Medulla oblongata (tissue), 1 donor: ENCODE results near the gene FURIN.
"Not testable (repeated sequence)": the region's sequence is repeated elsewhere in the genome, so short reads cannot be mapped to it uniquely, and the experiment has no call there.

Source experiments
- DNase-seq: peaks from one replicate; pipeline ENCODE4 v3.0.0-alpha.2; 2015; ENCODE audit errors: extremely low spot score

The FURIN gene

DNA sequence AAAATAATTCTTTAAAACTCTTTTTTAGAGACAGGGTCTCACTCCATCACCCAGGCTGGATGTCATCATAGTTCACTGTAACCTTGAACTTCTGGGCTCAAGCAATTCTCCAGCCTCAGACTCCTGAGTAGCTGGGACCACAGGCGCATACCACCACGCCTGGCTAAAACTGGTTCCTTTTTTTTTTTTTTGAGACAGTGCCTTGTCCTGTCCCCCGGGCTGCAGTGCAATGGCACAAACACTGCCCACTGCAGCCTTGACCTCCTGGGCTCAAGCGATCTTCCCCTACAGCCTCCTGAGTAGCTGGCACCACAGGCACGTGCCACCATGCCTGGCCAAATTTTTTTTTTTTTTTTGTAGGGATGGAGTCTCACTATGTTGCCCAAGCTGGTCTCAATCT lies 23.7 kb upstream of the FURIN start:
- no peak for DNase-seq

DNA sequence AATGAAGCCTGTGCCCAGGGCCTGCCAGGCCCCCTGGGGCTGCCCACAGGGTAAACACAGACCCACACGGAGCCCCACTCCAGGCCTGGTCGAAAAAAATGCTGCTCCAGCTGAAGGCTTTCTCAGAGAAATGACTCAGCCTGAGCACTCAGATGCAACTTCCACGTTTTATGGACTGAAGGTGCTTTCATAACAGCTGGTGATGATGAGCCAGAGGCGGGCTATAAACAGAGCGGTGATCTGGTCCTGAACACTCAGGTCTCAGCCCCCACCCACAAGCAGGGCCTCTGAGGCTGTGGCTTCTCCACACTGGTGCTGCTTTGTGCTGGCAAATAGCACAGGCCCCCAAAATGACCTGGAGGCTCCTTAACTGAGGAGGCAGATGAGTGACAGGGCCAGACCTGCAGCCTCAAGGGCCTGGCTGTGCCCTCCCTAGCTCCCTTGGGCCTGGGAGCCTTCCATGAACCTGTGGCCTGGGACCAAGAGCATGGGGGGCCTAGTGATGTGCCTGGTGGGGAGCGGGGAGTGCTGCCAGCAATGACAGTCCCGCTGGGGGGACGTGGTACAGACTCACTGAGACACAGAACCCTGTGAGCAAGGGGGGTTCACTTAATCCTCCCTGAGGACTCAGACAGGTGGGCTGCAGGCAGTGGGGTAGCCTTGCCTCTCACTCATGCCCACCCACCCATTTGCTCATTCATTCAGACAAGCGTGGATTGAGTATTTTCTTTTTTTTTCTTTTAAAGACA lies 23.0 kb upstream of the FURIN start:
- DNase-seq = no peak

DNA sequence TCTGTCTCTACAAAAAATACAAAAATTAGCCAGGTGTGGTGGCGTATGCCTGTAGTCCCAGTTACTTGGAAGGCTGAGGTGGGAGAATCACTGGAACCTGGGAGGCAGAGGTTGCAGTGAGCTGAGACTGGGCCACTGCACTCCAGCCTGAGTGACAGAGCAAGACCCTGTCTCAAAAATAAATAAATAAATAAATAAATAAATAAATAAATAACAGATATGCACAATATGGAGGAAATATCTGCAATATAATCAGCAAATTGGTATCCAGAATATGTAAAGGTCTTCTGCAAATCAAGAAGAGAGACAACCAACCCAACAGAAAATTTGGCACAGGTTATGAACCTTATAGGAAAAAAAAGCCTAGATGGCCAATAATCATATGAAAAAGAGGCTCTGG lies 19.0 kb upstream of the FURIN start:
- not testable (repeated sequence) for DNase-seq

DNA sequence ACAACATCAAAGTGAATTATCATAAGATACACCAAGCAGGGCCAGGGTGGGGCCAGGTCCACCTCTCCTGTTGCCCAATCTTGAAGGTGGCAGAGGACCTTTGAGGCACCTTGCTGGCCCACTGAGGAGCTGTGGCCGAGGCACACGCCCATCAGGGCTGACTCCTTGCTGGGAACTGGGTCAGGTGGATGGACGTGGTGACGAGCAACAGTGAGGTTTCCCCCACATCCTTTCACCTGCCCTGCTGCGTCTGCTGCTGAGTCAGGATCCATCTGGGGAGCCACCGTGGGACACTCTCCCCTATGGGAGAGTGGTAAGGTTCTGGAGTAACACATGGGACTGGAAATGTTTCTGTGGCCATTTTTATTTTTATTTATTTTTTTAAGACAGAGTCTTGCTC lies 17.3 kb upstream of the FURIN start:
- DNase-seq = no peak

DNA sequence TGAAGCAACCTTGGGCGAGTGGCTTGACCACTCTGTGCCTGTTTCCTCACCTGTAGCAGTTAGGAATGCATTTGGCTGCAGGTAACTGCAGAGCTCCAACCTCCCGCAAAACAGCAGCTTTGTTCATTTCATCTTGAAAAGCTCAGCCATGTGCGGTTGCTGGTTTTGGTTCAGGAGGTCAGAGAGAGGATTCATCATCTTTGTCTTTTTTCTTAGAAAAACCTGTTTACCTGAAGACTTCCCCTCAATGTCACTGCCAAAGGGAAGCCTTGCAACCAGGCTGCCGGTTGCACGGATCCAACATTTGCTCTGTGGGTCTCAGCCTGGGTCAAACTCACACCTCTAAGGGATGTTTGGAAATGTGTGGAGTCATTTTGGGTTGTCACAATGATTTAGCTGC lies 16.4 kb upstream of the FURIN start:
- DNase-seq = no peak

DNA sequence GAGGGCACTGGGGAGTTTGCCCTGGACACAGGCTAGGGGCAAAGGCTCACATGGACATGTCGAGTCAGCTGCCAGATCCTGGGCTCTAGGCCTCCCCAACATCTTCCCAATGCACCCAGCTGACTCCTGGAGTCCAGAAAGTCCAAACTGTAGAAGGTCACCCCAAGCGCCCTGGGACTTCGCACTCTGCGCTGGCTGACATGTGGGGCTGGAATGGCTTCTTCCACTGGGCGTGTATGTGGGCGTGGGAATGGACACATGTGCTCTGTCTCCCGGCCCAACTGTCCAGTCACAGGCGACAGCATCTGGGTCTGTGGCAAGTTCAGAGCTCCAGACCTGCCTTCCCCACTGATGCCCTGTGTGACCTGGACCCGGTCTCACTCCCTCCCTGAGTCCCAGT lies 13.2 kb upstream of the FURIN start:
- no peak for DNase-seq

GRCh38 chr15:90857337-90857736 lies 11.1 kb upstream of the FURIN start:
- DNase-seq = no peak

DNA sequence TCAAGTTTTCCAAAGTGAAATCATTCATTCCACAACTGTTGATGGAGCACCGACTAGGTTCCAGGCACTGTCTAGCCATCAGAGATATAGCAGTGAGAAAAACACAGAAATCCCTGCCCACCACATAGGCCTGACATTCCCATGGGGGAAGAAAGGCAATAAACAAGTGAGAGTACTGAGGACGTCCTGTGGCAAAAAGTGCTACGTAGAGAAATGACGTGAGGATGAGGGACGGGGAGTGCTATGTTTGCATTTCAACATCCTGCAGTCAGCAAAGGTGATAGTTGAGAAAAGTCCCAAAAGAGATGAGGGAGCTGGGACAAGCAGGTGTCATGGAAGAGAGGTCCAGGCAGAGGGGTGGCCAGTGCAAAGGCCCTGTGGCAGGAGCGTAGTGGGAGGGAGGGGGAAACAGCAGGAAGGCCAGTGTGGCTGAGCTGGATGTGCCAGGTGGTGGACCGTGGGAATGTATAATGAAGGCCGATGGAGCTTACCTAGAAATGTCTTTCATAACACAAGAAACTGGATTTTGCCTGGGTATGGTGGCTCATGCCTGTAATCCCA lies 10.4 kb upstream of the FURIN start:
- no peak for DNase-seq

DNA sequence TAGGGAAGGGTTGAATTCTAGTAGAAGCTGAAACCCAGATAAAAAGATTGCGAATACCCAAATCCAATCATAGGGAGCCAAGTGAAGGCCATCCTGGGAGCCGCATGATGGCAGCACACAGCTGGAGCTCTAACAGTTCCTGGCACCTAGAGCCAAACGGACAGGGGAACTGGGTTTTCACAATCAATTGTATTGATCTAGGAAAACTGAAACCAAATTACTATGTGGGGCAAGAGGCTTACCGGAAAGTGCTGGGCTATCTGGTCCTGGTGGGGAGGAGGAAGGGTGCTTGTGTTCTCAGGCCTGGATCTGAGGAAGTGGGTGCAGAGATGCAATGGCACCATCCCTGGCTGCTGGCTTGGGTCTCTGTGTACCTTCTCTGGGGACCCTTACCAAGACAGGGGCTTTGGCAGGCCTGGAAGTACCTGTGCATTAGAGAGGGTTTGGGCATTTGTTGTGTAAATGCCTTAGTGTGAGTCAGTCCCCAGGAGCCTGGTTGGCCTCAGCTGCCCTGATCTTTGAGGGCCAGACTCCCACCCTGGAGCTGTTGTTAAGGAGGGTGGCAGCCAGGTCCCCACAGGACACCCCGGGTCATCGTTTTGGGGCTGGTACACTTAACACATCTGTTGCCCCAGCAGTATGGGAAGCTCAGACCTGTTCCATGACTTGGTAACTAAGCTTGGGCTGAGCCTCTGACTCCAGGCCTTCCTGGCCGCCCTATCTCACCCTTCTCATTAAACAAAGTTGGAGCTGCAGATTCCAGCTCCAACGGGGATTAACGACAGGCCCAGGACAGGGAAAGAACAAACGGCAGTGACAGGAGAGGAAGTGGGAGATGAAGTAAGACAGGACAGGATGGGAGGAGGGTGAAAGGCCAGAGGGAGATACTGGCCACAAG lies 8.9 kb upstream of the FURIN start:
- DNase-seq = no peak

DNA sequence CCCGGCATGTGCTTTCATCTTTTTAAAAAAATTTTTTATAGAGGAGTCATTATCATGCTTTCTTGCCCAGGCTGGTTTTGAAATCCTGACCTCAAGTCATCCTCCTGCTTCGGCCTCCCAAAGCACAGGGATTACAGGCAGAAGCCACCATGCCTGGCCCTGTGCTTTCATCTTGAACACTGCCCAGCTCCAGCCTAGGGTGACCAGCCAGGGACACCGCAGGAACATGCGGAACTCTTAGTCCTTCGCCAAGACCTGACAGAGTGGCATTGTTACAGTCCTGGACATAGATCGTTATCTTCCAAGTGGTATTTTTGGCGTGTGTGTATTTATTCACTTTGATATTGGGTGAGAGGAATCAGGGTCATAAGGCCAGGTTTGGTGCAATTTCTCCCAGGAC lies 7.9 kb upstream of the FURIN start:
- no peak for DNase-seq

DNA sequence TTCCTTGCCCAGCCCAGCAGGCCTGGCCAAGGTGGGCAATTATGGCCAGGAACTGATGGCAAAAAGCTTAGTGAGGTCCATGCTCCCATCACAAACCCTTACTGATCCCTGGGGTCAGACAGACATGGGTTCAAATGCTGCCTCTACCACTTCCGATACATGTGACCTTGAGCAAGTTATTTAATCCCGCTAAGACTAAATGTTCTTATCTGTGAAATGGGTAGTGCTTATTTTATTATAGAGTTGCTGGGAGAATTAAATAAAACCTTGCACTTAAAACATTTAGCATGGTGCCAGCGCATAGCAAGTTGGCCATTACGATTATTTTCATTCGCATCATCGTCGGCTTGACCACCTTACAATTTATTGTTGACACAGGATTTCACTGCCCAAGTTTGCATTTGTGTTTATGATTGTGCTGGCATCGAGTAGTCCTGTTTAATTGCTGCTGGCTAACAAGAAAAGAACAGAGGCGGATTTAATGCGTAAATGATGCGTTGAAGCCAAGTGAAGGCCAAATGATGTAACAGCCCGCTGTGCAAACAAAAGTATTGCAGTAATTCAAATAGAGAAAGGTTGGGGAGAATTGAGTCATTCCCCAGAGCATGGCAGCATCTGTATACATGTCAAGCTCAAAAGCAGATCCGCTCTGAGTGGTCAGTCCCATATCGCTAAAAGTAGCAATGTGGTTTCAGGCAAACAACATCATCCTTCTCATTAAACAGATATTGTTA lies 7.3 kb upstream of the FURIN start:
- DNase-seq = no peak

GRCh38 chr15:90862487-90862886 lies 5.9 kb upstream of the FURIN start:
- no peak for DNase-seq

- peak; percentile 38 for DNase-seq
Observed at GRCh38 chr15:90862964-90863778, 5.2 kb upstream of the FURIN start.

DNA sequence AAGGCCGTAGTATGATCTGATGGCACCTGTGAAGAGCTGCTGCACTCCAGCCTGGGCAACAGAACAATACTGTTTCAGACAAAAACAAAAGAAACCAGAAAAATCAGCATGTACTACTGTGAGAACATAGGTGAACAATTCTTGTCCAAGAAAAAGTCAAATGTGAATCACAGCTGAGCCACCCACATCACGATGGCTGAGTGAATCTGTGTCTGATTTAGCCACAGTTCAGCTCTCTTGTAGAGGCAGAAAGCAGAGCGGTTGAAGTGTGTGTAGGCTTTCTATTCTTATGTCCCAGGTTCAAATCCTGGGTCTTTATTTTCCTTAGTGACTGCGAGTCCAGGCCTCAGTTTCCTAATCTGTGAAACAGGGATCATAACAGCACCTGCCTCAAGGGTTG lies 4.4 kb upstream of the FURIN start:
- DNase-seq = no peak

GRCh38 chr15:90864507-90864906 lies 3.9 kb upstream of the FURIN start:
- no peak for DNase-seq

DNA sequence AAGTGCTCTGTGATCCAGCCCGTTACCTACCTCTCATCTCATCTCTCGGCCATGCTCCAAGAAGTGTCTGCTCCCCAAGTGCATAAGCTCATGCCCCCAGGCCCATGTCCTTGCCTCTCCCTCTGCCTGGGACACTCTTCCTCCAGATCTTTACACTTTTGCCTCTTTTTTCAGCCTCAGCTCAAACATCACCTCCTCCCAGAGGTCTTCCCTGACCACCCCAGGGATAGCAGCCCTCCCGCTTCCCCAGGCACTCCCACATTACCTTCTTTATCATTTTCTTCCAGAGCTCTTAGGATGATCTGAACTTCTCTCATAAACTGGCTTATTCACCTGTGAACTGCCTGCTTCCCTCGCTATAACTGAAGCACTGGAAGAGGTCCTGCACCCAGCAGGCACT lies 2.7 kb upstream of the FURIN start:
- DNase-seq = no peak

DNA sequence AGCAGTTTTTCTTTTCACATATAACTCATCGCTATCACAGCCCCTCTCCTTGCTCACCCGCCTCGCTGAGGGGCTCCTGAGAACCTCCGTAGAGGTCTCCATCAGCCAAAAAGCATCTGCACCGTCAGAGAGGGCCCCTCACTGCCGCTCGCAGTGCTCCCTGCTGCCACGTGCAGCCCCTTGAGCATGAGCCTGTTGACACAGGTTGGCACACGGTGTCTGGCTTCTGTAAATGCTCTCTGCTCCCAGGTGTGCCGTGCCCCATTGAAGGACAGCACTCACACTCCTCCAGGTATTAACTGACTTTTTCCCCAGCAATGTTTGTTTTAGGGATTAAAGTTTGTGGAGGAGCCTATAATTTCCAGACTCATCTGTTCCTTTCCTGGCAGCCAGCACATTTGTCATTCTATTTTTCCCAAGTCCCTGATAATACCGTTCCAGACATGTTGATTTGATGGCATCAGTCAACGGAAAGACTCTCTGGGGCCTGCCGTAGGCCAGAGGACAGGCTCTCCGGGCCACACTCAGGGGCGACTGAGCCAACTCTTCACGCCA lies 2.1 kb upstream of the FURIN start:
- no peak for DNase-seq

- no peak for DNase-seq
Observed at GRCh38 chr15:90866800-90867199, 1.6 kb upstream of the FURIN start.

GRCh38 chr15:90869140-90869541 lies 753 bp downstream of the FURIN start:
- no peak for DNase-seq

DNA sequence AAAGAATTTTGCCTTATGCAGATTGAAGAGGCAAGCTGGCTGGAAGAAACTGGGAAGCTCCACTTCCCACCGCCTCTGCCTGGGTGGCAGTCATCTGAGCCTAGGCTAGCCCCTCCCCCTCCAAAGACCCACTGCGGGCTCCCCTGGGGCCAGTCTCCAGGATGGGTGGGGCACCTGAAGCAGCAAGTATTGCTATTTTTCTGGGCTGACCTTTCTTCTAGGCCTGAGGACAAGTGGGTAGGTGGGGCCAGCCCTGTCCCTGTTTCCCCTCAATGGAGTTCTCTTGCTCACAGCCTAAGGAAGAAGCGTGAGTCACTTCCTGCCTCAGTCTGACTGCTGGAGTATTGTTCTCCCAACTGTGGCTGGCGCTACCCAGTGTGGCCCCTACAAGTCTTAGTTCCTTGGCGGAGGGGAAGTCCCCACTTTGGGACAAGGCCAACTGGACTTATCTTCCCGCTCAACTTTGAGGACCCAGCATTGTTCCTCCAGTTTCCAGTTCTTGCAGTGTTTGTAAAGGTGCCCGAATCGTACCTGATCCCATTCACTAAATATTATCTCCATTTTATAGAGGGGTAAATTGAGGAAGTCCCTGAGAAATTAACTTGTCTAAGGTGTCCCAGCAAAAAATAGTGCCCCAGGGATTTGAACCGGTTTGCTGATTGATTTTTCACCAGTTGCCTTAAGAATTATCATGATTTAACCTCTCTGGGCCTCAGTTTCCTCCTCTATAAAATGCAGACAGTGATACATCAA lies 1.4 kb downstream of the FURIN start:
- DNase-seq = peak; percentile 52
